Nephron progenitor cell (in vitro differentiated cells): ENCODE results near the gene MYH10.
"Not testable (repeated sequence)": the region's sequence is repeated elsewhere in the genome, so short reads cannot be mapped to it uniquely, and the experiment has no call there.

Experiments
- DNase-seq: peaks from one replicate; pipeline ENCODE4 v3.0.0; 2021
- H3K27ac Mint-ChIP-seq: 2 replicates; pipeline ENCODE4 v1.8.0; 2021; ENCODE audit warnings: mild to moderate bottlenecking, moderate library complexity, mixed read lengths
- H3K27me3 Mint-ChIP-seq: 2 replicates; pipeline ENCODE4 v1.8.0; 2021; ENCODE audit warnings: mild to moderate bottlenecking, low read depth, mixed read lengths; ENCODE audit not compliant: poor library complexity
- H3K36me3 Mint-ChIP-seq: 2 replicates; pipeline ENCODE4 v1.8.0; 2021; ENCODE audit warnings: low read depth, mixed read lengths
- H3K4me1 Mint-ChIP-seq: 2 replicates; pipeline ENCODE4 v1.8.0; 2021; ENCODE audit warnings: mixed read lengths
- H3K4me3 Mint-ChIP-seq: 2 replicates; pipeline ENCODE4 v1.8.0; 2021; ENCODE audit warnings: mild to moderate bottlenecking, moderate library complexity, mixed read lengths
- H3K9me3 Mint-ChIP-seq: 2 replicates; pipeline ENCODE4 v1.8.0; 2021; ENCODE audit warnings: mild to moderate bottlenecking, moderate library complexity, mixed read lengths
- TF ChIP-seq, protein P1 (sequence below): fragments of 200-600 bp; sonication (generic); IDR thresholded peaks from 2 replicates; pipeline ENCODE4 v1.5.0; 2021; ENCODE audit warnings: antibody characterized with exemption

Gene MYH10

DNA sequence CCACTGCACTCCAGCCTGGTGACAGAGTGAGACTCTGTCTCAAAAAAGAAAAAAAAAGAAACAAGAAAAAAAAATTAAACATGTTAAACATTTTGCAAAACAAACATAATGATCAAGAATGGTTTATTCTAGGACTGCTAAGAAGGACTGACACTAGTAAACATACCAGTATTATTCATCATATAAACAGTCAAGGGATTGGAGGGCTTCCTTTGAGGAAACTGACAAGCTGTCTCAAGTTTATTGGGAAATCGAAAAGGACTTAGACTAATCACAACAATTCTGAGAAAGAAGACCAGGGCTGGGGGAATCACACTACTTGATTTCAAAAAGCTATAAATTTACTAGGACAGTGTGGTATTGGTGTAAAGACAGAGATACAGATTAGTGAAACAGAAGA is 75.5 kb downstream of the MYH10 start:
- peaks cover 4% of the 10 kb centered on the region for H3K27me3 Mint-ChIP-seq
- peaks cover 9% of the 10 kb centered on the region for H3K9me3 Mint-ChIP-seq
- no peak for DNase-seq
- no peak overlapping the region for H3K27ac Mint-ChIP-seq
- H3K4me1 Mint-ChIP-seq: no peaks in the 10 kb centered on the region
- TF ChIP-seq, protein P1, sequence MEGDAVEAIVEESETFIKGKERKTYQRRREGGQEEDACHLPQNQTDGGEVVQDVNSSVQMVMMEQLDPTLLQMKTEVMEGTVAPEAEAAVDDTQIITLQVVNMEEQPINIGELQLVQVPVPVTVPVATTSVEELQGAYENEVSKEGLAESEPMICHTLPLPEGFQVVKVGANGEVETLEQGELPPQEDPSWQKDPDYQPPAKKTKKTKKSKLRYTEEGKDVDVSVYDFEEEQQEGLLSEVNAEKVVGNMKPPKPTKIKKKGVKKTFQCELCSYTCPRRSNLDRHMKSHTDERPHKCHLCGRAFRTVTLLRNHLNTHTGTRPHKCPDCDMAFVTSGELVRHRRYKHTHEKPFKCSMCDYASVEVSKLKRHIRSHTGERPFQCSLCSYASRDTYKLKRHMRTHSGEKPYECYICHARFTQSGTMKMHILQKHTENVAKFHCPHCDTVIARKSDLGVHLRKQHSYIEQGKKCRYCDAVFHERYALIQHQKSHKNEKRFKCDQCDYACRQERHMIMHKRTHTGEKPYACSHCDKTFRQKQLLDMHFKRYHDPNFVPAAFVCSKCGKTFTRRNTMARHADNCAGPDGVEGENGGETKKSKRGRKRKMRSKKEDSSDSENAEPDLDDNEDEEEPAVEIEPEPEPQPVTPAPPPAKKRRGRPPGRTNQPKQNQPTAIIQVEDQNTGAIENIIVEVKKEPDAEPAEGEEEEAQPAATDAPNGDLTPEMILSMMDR: no peak
- H3K4me3 Mint-ChIP-seq: no peak overlapping the region
- peaks cover 72% of the 10 kb centered on the region for H3K36me3 Mint-ChIP-seq

DNA sequence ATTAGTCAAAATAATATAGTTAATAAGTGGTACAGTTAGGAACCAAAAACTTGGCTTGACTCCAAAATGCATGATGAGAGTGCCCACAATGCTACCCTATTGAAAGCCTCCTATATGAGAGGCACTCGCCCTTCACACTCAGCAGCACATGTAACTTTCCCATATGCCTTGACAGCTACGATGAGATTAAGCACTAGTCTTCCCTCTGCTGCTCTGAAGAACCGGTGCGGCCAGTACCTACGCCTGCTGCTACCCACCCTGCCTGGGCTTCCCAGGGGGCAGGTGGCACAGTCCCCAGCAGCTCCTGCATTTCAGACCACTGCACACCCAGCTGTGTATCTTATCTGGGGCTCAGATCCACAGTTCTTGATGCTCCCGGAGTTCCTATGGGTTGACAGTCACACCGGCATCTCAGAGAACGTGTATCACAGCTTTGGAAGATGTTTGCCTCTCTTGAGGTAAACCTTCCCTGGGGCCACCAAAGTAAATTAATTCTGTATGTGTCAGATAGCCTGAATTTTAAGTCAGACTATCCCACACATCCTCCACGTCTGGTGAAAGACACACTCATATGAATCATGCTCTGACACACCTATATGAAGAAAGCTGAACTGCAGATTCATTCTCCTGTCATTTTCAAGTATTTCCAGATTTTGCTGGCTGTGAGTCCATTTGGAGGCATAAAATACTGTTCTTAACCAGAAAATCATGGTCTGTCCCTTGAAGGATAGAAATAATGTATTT is 77.8 kb downstream of the MYH10 start:
- H3K4me3 Mint-ChIP-seq: no peak overlapping the region
- peaks cover 13% of the 10 kb centered on the region for H3K9me3 Mint-ChIP-seq
- peaks cover 4% of the 10 kb centered on the region for H3K27me3 Mint-ChIP-seq
- H3K4me1 Mint-ChIP-seq: no peaks in the 10 kb centered on the region
- H3K27ac Mint-ChIP-seq: no peak overlapping the region
- peaks cover 79% of the 10 kb centered on the region for H3K36me3 Mint-ChIP-seq
- TF ChIP-seq, protein P1: no peak
- DNase-seq: no peak

DNA sequence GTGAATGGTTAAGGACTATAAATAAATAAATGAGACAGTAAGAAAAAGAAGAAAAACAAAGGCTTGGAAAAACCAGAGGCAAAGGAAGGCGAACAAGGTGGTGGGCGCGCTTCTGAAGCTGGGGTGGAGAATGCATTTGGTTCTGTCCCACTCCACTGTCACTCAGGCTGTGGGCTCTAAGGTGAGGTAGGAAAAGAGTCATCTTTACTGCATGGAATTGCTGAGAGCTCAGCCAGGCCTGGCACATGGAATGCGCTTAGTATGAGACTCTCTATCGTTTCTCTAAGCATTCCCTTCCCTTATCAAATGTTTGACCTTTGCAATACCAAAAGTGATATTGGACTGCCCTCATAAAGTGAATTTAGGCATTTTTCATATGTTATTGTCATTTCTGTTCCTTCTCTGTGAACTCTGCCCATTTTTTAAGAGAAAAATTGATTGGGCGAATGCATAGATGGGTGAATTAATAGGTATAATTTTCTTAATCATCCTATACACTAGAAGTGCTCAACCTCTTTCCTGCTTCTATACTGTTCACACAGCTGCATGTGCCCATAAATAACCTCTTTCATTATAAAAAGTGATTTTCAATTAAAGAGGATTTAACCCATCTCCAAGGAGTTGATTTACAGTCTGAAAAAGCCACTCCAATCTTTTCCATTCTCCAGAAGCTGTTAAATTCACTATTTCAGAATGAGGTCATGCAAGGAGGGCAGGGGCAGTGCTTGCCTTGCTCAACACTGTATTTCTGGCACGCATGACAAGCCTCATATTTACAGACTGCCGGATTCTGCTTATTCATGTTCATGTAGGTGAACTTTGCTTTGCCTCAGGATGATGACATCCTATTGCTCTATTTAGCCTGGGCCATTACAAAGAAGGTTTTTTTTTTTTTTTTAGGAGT is 87.7 kb downstream of the MYH10 start:
- H3K27me3 Mint-ChIP-seq: peaks cover 2% of the 10 kb centered on the region
- TF ChIP-seq, protein P1: no peak
- DNase-seq: no peak
- H3K4me1 Mint-ChIP-seq: no peaks in the 10 kb centered on the region
- H3K9me3 Mint-ChIP-seq: no peaks in the 10 kb centered on the region
- no peak overlapping the region for H3K27ac Mint-ChIP-seq
- H3K4me3 Mint-ChIP-seq: no peak overlapping the region
- H3K36me3 Mint-ChIP-seq: peaks cover 79% of the 10 kb centered on the region

DNA sequence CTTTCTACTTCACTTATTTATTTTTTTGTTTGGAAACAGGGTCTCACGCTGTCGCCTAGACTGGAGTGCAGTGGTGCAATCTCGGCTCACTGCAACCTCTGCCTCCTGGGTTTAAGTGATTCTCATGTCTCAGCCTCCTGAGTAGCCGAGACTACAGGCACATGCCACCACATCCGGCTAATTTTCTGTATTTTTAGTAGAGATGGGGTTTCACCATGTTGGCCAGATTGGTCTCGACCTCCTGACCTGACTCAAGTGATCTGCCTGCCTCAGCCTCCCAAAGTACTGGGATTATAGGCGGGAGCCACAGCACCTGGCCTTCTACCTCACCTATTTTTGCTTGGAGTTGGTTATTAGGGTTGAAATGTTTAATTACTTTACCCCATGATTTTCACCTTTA is 90.5 kb downstream of the MYH10 start:
- not testable (repeated sequence) for H3K9me3 Mint-ChIP-seq, H3K4me3 Mint-ChIP-seq, H3K27me3 Mint-ChIP-seq, H3K4me1 Mint-ChIP-seq, DNase-seq
- Mint-ChIP-seq H3K27ac (peak overlapping the region; percentile 65), H3K36me3 (peaks cover 68% of the 10 kb centered on the region)

DNA sequence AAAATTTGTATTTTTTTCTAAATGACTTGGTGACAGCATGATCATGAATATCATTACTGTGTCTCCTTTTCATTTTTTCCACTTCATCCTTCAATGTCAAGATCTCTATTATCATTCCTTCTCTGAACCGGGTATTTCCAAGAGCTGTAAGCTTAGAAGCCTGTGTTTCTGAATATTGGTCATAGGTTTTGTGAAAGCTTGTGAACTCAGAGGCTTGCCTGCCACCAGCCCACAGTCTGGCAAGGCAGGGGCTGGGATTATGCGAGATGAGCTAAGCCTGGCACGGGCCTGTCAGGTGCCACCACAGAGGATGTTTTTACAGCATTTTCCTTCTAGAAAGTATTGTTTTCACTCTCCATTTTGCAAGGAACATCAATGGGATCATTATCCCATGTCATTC is 92.8 kb downstream of the MYH10 start:
- peaks cover 55% of the 10 kb centered on the region for H3K36me3 Mint-ChIP-seq
- TF ChIP-seq, protein P1: no peak
- no peaks in the 10 kb centered on the region for H3K9me3 Mint-ChIP-seq
- DNase-seq: no peak
- peaks cover 2% of the 10 kb centered on the region for H3K27me3 Mint-ChIP-seq
- peak overlapping the region; percentile 93 for H3K27ac Mint-ChIP-seq
- H3K4me1 Mint-ChIP-seq: no peaks in the 10 kb centered on the region
- no peak overlapping the region for H3K4me3 Mint-ChIP-seq

DNA sequence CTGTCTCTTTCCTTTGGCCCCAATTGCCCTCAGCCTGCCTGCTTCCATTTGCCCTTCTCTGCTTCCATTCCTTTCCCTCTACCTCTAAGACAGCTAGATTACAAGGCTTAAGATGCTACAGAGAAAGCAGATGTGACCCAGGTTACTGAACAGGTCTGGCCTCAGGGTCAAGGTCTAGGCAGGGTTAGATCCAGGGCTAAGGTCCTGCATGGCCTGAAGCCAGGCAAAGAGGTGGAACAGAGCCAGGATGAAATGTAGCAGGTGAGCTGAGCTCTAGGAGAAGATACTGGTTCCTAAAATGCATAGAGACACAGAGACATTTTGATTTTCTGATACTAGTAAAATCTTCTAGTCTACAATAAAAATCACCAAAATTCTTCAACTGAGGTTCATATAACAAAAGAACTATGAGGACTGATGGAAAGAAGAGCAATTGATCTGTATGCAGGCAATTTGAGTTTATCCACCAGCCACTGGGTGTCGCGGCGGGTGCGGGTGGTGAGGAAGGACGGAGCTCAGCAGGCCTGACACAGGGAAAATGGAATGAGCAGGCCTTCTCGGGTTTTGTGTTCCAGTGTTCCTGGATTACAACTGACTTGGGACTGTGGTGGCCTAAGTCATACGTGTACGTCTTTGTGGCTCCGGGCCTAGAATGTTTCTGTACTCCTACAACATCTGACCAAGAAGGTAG is 95.9 kb downstream of the MYH10 start:
- Mint-ChIP-seq H3K27me3 (peaks cover 1% of the 10 kb centered on the region), H3K9me3 (no peaks in the 10 kb centered on the region), H3K4me3 (no peak overlapping the region), H3K4me1 (no peaks in the 10 kb centered on the region), H3K36me3 (peaks cover 26% of the 10 kb centered on the region), H3K27ac (no peak overlapping the region)
- TF ChIP-seq, protein P1: no peak
- DNase-seq: no peak
